ENCODE data around the gene TIGD3. TPM values are rescaled to one million over a fixed set of nuclear protein-coding genes. Genes with fewer than 3 reads are reported as not detected.

The TIGD3 gene
- total RNA-seq, 6 experiments from 2014 or later: 0.10 to 0.28 (median 0.20) TPM; not detected in 3

DNA sequence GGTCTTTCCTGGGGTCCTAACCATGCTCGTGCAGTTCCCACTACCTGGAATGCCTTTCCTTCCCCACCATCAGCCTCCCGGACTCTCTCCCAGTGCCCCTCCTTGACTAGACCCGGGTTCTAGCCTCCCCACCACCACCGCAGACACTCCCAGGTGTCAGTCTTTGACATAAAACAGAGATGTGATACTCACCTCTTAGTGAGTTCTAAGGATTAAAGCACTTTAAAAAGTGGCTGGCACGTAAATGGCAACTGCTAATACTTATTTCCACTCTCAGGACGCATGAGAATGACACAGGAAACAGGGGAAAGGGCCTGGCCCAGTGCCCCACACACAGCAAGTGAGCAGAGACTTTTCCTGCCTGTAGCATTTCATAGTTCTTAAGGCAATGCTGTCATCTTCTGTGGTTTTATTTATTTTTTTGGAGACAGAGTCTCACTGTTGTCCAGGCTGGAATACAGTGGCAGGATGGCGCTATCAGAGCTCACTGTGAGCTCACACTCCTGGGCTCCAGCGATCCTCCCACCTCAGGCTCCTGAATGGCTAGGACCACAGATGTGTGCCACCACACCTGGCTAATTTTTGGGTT, 29.8 kb downstream of the TIGD3 start:
- WGBS (ENCODE audit: insufficient coverage, low coverage, low lambda C conversion rate, missing lambda C conversion rate): 59% methylated on average over 6 of the region's 8 CpGs
- Histone ChIP-seq H3K4me1 (peaks cover 0 to 50% (median 15%) of the 10 kb centered on the region in 4 donors), H3K27ac (peak overlapping the region; percentile 47 to 99 (median 97)), H3K27me3 (no peaks in the 10 kb centered on the region), H3K4me3 (no peak overlapping the region), H3K36me3 (no peaks in the 10 kb centered on the region), H3K9me3 (no peaks in the 10 kb centered on the region)
- TF ChIP-seq POLR2A (IDR thresholded peaks at IDR 0.05): no peak
- TF ChIP-seq, protein P1, sequence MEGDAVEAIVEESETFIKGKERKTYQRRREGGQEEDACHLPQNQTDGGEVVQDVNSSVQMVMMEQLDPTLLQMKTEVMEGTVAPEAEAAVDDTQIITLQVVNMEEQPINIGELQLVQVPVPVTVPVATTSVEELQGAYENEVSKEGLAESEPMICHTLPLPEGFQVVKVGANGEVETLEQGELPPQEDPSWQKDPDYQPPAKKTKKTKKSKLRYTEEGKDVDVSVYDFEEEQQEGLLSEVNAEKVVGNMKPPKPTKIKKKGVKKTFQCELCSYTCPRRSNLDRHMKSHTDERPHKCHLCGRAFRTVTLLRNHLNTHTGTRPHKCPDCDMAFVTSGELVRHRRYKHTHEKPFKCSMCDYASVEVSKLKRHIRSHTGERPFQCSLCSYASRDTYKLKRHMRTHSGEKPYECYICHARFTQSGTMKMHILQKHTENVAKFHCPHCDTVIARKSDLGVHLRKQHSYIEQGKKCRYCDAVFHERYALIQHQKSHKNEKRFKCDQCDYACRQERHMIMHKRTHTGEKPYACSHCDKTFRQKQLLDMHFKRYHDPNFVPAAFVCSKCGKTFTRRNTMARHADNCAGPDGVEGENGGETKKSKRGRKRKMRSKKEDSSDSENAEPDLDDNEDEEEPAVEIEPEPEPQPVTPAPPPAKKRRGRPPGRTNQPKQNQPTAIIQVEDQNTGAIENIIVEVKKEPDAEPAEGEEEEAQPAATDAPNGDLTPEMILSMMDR (IDR thresholded peaks at IDR 0.05): no peak
- ATAC-seq: no peak
- DNase-seq: no peak
- intact Hi-C loops (cut with DNase I): no loop called here

DNA sequence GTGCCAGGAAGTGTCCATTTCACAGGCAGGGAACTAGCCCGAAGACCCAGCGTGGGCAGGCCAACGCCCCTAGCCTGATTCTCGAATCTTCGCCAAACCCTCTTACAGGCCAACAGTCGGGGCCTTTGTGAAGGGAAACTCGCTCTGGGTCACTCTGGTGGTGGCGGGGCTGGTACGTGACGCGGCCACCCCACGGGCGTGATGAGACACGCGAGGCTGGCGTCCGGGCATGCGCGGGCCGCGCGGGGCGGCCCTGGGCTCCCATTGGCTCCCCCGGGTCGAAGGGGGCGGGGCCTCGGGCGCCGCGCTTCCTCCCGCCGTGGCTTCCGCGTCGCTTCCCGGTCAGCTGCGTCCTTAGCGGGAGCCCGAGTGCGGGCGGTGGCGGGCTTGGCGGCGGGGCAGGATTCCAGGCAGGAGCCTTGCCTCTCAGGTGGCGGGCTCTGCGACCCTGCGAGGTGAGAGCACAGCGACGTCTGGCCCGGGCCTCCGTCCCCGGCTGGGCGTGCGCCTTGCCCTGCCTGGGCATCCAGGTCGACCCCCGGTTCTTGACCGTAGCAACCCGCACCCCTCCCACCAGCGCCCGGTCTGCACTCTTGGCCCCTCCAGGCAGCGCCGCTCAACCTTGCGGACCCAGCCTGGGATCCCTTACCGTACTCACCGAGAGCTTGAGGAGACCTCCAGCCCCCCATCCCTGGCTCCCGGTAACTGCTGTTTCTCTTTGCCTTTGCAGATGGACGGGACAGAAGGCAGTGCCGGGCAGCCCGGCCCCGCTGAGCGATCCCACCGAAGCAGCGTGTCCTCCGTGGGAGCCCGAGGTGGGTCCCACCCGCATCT, 32.0 kb downstream of the TIGD3 start, which contains the start of gene FRMD8:
Gene FRMD8 (plus strand): TSS at position 331 of the 834 bp plus-strand sequence. CDS start 400 bp downstream, at position 731.
- Histone ChIP-seq H3K27ac (peak within 1 kb of the TSS; percentile 91 to 99 (median 97)), H3K4me3 (peak within 1 kb of the TSS; percentile 76 to 97 (median 95)), H3K36me3 (no peaks in the 10 kb centered on the region), H3K9me3 (no peaks in the 10 kb centered on the region), H3K4me1 (peaks cover 0 to 36% (median 8%) of the 10 kb centered on the region in 4 donors), H3K27me3 (no peaks in the 10 kb centered on the region)
- WGBS (ENCODE audit: insufficient coverage, low coverage, low lambda C conversion rate, missing lambda C conversion rate): 7% methylated on average over 12 of the region's 76 CpGs
- ATAC-seq (peak; percentile 53 to 71 (median 70)), DNase-seq (peak; percentile 93 to 95 (median 94))
- intact Hi-C loops (cut with DNase I): no loop called here
- TF ChIP-seq, protein P1 (IDR thresholded peaks at IDR 0.05): no peak
- peak; percentile 95 for TF ChIP-seq POLR2A (IDR thresholded peaks at IDR 0.05)

DNA sequence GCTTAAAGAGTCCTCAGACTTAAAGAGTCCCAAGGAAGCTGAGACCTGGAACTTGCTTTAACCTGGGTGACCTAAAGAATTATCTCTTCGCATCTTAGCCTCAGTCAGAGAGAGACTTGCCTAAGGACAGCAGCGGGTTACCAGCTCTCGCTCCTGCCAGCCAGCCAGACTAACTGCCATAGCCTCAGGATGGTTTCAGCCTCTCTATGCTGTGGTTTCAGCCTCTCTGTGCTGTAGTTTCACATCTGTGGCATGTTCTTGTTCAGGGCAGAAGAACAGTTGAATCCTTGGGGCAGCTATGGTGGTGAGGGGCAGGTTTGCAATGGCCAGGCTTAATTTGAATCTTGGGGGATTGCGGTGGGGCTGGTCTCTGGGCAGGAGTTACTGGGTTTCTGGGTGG, 34.2 kb downstream of the TIGD3 start:
- H3K4me1 ChIP-seq: peaks cover 0 to 20% (median 4%) of the 10 kb centered on the region in 4 donors
- TF ChIP-seq, protein P1 (IDR thresholded peaks at IDR 0.05): no peak
- no peak for TF ChIP-seq POLR2A (IDR thresholded peaks at IDR 0.05)

DNA sequence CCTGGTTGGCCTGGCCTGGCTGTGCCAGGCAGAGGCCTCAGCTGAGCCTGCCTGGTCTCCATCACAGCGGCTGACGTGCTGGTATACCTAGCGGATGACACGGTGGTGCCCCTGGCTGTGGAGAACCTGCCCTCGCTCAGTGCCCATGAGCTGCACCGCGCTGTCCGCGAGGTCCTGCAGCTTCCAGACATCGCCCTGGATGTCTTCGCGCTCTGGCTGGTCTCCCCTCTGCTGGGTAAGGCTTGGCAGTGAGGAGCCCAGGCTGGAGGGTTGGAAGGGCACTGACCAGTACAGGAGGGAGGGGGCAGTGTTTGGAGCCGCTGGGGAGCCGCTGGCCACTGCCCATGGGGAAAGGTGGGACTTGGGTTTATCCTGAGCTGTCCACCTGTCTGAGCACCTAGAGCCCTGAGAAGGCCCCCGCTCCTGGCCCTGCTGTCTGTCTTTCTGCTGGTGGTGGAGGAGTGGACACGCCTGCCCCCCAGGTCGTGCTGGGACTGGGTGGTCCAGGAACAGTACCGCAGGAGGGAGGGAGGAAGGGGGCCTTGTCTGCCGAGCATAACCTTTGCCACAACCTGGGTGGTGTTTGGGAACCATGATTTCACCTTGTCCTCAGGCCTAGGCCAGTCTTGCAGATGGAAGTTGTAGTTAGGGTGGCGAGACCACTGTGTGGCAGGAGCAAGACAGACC, 34.9 kb downstream of the TIGD3 start:
- 87% methylated on average over 7 of the region's 20 CpGs for WGBS (ENCODE audit: insufficient coverage, low coverage, low lambda C conversion rate, missing lambda C conversion rate)
- intact Hi-C loops (cut with DNase I): no loop called here
- peaks cover 0 to 20% (median 4%) of the 10 kb centered on the region in 4 donors for H3K4me1 ChIP-seq
- DNase-seq (no peak), ATAC-seq (no peak)
- no peaks in the 10 kb centered on the region for H3K9me3 ChIP-seq
- no peak for TF ChIP-seq POLR2A (IDR thresholded peaks at IDR 0.05)
- TF ChIP-seq, protein P1 (IDR thresholded peaks at IDR 0.05): no peak
- H3K27me3 ChIP-seq: no peaks in the 10 kb centered on the region
- peak overlapping the region; percentile 11 to 51 (median 18) for H3K27ac ChIP-seq
- H3K4me3 ChIP-seq: no peak overlapping the region
- H3K36me3 ChIP-seq: peaks cover 0 to 4% (median 1%) of the 10 kb centered on the region in 4 donors

More for the DNA sequence above, 34.2 kb downstream of the TIGD3 start:
- ATAC-seq (no peak), DNase-seq (no peak)
- Histone ChIP-seq H3K9me3 (no peaks in the 10 kb centered on the region), H3K36me3 (no peaks in the 10 kb centered on the region), H3K27ac (peak overlapping the region in 1 of 3 donors; percentile 13), H3K4me3 (no peak overlapping the region), H3K27me3 (no peaks in the 10 kb centered on the region)
- WGBS (ENCODE audit: insufficient coverage, low coverage, low lambda C conversion rate, missing lambda C conversion rate): 95% methylated on average over 2 of the region's 4 CpGs
- intact Hi-C loops (cut with DNase I): no loop called here

All from right lobe of liver (tissue), 6 donors.